ENCODE measurements around the gene UPP2.

Gene UPP2

DNA sequence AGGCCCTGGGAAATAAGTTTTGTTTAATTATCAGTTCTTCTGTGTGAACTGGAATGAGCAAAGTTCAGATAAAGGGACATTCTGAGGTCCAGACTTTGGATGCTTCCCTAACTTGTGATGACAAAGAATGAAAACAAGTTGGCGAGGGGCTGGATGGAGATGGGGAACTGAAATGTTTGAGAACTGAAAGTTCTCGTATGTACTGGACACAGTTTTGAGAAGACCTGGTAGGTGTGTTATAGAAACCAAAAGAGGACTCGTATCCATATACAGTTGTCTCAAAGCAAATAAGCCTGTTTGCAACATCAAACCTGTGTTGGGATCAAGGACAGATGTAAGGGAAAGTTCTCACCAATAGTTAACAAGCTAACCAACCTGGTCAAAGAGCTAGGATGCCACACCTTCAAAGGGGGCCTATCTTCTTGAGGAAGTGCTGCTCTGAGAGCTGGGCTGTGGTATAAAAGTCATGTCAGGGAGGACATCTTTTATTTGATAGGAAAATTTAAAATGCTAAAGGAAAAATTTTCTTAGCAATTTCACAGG is at the start of gene UPP2:
Gene UPP2, plus strand, starts transcription at position 493 of the 543 bp plus-strand sequence. CDS start 188 bp downstream, outside the sequence.
- DNase-seq, result no peak

DNA sequence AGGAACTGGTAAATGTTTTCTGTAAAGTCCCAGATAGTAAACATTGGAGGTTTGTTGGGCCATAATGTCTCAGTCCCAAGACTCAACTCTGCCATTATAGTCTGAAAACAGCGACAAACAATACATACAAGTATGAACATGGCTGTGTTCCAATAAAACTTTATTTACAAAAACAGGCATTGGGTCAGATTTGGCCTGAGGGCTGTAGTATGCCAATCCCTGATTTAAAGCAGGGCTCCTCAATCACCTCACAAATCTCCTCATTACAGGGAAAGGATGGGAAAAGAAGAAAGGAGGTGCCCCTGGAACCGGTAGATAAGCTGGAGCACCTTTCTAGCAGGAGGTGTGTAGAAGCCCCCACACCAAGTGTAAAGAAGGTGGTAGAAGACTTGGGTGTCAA is 48.9 kb upstream of the UPP2 start:
- DNase-seq, result no peak

DNA sequence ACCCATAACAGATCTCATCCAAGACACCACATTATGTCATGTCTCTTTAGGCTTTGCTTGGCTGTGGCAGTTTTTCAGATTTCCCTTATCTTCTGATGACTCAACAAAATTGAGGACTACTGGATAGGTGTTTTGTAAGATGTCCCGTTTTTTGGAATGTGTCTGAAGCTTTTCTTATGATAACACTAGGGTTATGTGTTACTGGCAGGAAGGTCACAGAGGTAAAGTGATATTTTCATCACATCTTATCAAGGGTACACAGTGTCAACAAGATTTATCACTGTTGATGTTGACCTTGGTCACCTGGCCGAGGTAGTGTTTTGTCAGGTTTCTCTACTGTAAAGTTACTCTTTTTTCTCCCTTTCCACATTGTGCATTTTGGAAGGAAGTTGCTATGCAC is 44.8 kb upstream of the UPP2 start:
- no peak for DNase-seq

DNA sequence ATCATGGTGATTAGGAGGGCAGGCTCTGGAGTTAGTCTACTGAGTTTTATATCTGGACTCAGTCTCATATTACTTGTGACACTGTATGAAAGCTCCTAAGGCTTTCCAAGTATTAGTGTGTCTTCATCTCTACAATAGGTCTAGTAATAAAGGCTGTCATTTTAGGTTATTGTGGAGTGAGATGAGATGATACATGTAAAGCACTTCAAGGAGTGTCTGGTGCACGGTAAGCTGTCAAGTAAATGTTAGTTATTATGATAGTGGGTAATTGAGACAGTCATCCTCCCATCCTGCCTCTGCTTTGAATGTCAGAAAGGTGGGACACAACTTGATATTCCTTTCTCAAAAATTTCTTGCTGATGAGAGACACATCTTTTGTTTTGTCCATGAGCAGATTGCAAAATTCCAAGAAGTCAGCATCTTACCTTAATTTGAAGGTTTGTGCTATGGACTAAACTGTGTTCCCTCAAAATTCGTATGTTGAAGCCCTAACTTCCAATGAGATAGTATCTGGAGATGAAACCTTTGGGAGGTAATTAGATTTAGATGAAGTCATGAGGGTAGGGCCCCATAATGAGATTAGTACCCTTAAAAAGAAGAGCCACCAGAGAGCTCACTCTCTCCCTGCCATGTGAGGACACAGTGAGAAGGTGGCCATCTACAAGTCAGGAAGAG is 41.4 kb upstream of the UPP2 start:
- no peak for DNase-seq

DNA sequence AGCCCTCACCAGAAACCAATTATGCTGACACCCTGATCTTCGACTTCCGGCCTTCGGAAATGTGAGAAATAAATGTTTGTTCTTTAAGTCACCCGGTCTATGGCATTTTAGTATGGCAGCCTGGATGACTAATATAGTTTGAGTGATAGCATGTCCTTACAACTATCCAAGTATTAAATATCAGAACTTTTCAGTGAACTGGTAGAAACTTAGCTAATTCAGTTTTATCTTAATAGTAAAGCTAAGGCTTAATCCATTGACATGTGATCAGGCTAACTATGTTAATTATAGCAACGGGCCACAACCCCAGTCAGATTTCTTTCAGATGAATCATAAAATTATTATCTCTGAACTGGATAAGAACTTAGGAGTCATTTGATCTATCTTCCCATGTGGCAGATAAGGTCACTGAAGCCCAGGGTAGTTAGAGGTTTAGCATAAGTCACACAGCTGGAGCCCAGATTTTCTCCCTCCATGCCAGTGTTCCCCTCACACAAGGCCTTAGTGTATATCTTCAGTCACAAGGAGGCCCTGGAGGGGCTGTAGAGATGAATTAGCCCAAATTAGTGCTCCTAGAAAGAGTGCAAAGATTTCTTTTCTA is 40.7 kb upstream of the UPP2 start:
- no peak for DNase-seq

DNA sequence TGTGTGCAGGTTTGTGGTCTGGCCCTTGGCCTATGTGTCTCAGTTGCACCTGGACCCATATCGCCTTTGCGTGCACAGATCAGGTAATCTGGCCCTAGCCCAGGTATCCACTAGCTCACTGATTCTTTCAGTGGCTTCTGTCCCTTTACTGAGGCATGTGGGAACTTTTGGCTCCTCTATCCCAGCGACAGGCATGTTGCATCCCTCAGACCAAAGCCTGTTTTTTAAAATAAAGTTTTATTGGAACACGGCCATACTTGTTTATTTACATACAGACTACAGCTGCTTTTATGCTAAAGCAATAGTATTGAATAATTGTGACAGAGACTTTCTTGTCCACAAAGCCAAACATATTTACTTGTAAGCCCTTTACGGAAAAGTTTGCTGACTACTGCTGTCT is 39.9 kb upstream of the UPP2 start:
- no peak for DNase-seq

DNA sequence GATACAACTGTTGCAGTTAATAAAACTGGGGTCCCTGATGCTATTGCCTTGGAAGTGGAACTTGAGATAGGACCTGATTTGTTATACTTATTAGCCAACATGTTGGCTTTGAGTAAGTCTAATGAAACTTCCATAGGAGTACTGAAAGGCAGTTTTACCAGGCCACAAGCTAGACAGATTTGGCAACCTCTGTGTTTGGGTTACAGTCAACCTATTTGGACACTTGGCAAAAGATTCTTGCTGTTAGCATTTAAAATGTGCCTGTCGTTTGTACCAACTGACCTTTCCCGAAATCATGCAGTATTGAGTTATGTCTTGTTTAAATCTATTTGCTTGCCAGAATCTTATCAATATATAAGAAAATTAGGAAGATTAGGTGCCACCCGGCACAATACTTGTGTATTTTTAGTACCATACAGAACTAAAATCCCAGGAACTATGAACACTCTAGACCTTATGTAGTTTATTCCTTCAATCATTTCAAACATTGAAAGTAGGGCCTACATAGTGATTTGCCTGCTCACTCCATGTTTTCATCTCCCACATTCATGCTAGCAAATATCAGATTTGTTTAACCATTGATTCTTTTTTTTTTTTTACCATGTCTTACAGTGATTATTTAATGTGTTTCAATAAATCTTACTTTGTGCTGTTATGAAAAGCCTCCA is 35.5 kb upstream of the UPP2 start:
- no peak for DNase-seq

DNA sequence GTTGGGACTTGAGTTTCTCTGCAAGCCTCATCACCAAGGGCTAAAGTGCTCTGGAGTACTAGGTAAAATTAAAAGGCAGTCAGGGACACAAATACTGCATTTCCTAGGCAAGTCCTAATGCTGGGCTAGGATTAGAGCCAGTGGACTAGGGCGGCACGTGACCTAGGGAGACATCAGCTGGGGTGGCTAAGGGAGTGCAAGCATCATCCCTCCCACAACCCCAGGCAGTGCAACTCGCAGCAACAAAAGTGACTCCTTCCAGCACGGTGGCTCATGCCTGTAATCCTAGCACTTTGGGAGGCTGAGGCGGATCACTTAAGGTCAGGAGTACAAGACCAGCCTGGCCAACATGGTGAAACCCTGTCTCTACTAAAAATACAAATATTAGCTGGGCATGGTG is 30.7 kb upstream of the UPP2 start:
- DNase-seq, result no peak

DNA sequence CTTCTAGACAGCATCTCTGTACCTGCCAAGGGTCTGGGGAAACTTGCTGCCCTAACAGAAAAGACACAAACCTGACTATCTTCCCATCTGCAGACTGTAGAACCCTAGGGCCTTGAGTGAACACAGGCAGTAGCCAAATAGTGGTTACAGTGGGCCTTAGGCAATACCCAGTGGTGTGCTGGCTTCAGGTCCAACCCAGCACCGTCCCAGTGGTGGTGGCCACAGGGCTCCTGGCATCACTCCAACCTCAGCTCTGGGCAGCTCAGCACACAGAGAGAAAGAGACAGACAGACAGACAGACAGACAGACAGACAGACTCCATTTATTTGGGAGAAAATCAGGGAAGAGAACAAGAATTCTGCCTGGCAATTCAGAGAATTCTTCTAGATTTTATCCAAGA is 29.3 kb upstream of the UPP2 start:
- DNase-seq, result no peak

DNA sequence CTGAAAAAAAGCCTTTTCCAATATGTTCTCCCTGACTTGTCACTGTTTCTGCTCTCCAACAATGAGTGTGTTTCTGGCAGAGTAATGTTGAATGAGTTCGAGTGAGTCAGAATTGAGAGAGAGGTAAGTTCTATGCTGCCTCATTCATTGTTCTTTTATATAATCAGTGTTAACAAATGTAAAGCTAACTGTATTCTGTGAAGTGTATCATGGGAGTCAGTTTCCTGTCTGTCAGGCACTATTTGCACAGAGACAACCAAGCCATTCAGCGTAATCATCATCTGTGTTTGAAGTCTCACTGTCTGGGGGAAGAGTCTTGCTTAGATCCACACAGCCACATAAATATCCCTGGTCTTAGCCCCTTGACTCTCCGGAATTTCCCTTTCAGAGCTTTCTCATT is 22.0 kb upstream of the UPP2 start:
- no peak for DNase-seq

DNA sequence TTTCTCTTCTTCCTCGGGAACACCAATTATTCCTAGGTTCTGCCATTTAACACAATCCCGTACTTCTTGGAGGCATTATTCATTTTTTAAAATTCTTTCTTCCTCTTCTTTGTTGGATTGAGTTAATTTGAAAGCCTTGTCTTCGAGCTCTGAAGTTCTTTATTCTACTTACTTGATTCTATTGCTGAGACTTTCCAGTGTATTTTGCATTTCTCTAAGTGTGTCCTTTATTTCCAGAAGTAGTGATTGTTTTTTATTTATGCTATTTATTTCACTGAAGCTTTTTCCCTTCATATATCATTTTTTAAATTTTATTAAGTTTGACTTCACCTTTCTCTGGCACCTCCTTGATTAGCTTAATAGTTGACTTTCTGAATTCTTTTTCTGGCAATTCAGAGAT is 13.6 kb upstream of the UPP2 start:
- DNase-seq, result no peak

DNA sequence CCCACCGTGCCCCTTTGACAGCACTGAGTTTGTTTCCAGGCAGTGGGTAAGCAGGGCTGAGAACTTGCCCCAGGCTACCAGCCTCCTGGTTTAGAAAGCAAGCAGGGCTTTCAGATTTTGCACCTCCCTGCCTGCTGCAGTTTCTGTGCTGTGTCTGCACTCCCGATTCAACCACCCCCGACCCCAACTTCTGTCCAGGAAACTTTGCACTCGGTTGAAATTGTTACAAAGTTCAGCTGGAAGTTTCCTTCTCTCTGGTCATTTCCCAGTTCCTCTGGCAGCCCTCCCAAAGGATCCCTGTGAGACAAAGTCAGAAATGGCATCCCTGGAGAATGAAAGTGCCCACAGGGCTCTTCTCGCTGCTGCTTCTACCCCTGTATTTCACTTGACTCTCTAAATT is 12.4 kb upstream of the UPP2 start:
- no peak for DNase-seq

DNA sequence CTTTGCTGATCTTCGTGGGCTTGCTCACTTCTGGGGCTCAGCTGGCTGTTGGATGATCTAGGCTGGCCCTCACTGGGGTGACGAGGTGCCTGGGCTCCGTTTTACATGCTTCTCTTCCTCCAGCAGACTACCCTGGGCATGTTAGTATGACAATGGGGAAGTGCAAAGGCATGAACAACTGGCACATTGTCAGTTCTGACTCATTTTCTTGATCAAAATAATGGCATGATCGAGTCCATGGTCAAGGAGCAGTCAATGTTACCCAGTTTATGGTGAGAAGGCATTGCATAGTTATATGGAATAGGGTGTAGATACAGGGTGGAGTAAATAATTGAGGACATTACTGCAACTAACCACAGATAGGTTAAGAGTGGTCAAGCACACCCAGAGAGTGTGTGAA is 10.0 kb upstream of the UPP2 start:
- DNase-seq, result no peak

DNA sequence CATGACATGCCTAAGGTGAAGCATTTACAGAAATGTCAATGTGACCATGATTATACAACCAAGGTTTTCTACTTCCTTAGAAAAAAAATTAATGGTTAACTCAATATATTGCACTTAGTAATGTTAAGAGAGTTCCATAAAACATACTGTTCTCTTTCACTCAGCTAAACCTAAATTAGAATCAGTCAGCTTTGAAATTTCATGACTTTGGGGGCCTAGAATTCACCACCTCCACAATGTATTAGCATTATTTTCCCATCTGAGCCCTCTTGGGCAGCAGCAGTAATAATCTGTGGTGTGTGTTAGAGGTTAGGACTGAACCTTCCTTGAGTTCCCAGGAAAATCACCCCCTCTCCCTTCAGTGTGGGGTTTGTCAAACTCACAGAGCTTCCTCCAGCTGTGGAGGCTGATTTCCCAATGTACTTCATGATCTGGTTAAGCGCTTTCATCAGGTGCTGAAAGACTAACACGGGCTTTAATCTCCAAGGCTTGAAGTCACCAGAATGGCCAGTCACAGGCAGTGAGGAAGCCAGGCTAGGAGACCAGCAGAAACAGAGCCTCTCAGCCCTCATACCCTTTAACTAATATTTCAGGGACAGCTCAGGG is 7.1 kb upstream of the UPP2 start:
- DNase-seq, result no peak

DNA sequence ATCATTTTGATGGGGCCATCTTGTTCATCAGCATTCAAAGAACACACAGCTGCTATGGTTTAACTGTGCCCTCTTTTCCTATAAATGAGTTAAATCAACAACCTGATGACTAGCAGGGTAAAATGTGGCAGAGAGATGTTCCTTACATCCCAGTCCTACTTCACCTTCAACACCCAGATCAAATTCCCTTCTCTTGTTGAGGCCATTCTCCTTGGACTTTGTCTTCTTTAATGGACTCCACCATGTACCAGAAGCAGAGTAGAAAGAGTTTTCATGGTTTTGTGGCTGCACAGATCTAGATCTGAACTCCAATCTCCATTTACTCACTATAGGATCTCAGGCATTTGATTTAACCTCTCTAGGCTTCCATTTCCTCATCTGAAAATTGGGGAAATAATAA is 6.4 kb upstream of the UPP2 start:
- DNase-seq, result no peak

DNA sequence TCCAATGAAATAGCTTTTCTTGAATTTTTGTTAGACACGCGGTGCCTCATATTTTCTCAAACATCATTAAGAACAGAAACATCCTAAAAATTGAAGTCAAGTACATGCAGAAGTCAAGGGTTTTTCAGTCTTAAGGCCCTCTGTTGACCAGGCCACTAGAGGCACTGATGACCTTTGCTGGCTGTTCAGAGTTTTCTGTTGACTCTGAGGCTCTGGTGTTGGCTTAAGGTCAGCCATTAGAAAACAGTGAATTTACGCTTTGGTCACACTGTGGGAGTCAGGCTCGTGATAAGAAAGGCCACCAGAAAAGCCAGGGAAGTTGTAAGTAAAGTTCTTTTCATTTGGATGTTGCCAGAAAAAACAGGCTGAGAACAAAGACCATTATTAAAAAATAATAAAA is 5.8 kb upstream of the UPP2 start:
- no peak for DNase-seq

DNA sequence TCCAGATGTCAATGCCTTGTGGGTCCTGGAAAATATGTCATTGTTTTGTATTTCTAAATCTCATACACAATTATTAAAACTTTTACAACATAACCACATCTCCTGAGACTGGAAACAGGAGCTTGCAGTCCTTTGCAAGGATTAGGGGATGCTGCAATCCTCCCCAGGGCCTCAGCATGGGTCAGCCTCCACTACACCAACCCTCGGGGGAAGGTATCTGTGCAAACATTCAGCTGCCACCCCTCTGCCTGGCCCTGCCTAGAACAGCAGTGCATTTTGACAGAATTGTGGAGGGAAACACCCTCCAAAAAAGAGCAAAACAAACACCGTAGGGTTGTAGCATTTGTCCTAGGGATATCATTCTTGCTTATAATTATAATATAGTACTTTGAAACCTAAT is 4.2 kb upstream of the UPP2 start:
- no peak for DNase-seq

DNA sequence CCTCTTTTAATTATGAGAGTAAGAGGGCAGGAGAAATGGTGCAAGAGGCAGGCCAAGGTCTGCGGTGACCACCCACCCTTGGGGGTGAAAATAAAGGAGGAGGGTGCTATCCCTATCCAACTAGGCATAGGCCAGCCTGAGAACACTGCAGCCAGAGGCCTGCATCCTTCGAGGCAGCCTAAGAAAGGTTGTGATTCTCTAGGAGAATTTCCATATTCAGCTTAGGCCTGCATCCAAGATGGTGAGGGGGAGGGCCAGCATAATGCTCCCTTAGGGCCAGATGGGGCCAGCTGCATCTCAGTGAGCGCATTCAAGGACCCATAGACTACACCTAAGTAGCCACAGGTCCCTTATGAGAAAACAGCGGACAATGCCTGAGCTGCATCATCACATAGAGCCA is 3.5 kb upstream of the UPP2 start:
- DNase-seq, result no peak

DNA sequence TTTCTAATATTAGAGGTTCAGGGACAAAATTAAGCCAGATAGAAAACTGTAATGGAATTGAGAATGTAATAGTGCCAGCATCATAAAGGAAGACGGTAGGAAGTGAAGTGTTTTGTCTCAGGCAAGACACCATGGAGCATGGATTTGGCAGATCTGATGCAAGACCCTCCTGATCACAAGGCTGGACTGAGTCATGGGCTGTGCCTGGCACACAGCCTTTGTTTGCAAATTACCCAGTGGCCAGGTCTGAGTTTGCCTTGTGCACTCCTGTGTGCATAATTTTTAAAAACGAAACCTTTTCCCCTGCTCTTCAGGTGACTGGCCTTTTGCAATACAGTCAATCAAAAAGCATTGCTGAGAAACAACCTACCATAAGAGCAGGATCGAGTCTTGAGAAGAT is 2.0 kb upstream of the UPP2 start:
- no peak for DNase-seq

DNA sequence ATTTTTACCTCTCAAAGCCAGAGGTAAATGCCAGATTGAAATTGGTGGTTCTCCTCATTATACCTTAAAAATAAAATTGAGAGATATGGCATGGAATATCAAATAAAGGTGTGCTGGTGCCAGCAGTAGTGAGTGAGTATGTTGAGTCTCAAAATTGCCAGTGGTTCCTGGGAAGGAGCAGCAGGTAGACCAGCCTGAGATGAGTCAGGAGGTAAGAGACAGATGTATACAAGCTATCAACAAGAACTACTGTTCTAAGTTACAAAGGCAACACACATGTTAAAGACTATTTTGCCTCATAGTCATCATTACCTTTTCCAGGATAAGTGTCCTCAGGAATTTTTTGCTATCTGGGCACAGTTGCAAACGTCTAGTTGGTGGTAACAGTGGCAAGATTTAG is 1.3 kb upstream of the UPP2 start:
- no peak for DNase-seq

DNA sequence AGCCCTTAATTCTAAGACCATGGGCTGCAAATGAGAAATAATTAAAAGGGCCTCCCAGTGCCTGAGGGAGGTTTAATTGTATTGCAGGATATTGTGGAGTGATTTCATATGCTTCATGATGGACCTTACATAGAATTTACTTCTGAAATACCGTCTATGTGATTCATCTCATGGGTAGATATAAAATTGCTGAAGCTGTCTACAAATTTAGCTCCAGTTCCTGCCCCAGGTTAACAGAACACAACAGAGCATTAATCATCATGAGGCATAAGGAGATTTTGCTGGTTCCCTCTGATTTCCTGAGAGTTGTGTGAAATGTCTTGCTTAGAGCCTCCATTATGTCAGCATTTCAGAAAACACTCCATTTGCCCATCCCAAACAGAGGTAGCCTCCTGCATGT is 770 bp downstream of the UPP2 start:
- no peak for DNase-seq

DNA sequence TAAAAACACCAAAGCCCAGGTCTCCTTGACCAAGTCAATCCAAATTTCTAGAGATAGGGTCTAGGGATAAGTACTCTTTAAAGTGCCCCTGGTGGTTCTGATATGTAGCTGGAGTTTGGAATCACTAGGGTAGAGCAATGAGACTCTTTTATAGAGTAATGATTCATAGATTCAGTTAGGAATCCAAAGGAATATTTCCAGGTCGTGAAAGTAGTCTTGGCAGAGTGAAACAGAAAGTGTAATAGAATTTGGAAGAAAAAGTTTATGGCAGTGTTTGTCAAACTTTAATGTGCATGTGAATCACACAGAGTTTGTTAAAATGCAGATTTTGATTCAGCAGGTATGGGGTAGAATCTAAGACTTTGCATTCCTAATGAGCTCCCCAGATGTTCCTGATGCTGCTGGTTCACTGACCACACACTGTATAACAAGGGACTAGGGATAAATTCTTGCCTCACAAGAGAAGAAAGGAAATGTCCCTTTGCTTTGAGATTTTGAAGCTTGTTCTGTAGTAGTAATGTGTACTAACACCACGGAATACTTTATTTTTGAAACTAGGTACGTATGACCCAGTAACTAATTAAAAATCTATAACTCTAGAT is 1.8 kb downstream of the UPP2 start:
- DNase-seq, result no peak

DNA sequence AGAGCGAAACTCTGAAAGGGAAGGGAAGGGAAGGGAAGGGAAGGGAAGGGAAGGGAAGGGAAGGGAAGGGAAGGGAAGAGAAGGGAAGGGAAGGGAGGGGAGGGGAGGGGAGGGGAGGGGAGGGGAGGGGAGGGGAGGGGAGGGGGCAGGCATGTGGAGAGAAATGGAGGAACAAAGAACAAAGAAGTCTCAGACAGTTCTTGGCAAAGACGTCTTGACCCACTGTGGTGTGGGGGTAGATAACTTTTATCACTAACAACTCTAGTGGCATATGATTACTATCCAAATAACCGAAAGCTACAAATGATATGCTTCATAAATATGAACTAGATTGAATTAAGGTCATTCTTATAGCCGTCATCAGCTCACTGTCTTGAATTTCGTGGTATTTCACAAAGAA is 3.2 kb downstream of the UPP2 start:
- no peak for DNase-seq

DNA sequence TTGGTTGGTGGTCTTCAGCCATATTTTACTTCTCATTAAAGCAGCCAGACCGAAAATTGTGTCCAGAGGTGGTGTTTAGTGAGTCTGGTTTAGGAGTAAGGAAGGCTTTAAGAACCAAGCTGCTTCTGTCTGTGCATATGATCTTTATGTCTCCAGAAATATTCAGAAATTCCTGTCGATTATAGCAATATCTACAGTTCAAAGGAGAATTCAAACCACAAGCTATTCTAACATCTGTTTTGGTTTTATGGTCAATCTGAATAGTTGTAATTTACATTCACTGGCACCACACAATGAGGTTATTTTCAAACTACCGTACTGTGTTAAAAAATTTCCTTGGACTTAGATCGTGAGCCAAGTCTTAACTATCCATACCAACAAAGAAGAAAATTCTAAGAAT is 11.3 kb downstream of the UPP2 start:
- DNase-seq, result no peak

Measured in retina (tissue), 1 donor.